HG02588 (cell line): Measurements from ENCODE around the gene PROM1.
A peak's percentile ranks its signal among the peaks of the same experiment; 100 is the strongest.

Experiments used
- ATAC-seq: cut with Tn5 transposase; IDR thresholded peaks from one replicate; pipeline ENCODE4 v1.9.1; 2021; ENCODE audit warnings: mild to moderate bottlenecking, moderate library complexity; ENCODE audit not compliant: unreplicated experiment

The PROM1 gene

GRCh38 chr4:15951781-15952180 is 132.0 kb downstream of the PROM1 start:
- no peak for ATAC-seq

- ATAC-seq = no peak
Observed at GRCh38 chr4:15948826-15949225, 135.0 kb downstream of the PROM1 start.

GRCh38 chr4:15947684-15948083 is 136.1 kb downstream of the PROM1 start:
- no peak for ATAC-seq

- ATAC-seq = no peak
Observed at GRCh38 chr4:15945516-15945915, 138.3 kb downstream of the PROM1 start.

- ATAC-seq = no peak
Observed at GRCh38 chr4:15944895-15945294, 138.9 kb downstream of the PROM1 start.

- ATAC-seq = no peak
Observed at GRCh38 chr4:15942283-15942682, 141.5 kb downstream of the PROM1 start.

GRCh38 chr4:15938640-15939039 is 145.2 kb downstream of the PROM1 start, which contains the start of gene FGFBP1:
TSS of gene FGFBP1 (minus strand) at chr4:15938740. CDS start at chr4:15936632, 2,108 bp downstream.
- no peak for ATAC-seq

GRCh38 chr4:15938182-15938581 is 145.6 kb downstream of the PROM1 start:
- no peak for ATAC-seq

GRCh38 chr4:15936495-15936894 is 147.3 kb downstream of the PROM1 start:
- no peak for ATAC-seq

- ATAC-seq = no peak
Observed at GRCh38 chr4:15935504-15936402, 148.1 kb downstream of the PROM1 start.

GRCh38 chr4:15934259-15934658 is 149.6 kb downstream of the PROM1 start:
- no peak for ATAC-seq

- ATAC-seq = no peak
Observed at GRCh38 chr4:15931451-15932210, 152.2 kb downstream of the PROM1 start.

GRCh38 chr4:15930314-15930713 is 153.5 kb downstream of the PROM1 start:
- peak; percentile 57 for ATAC-seq

GRCh38 chr4:15929540-15929939 is 154.3 kb downstream of the PROM1 start:
- no peak for ATAC-seq

- no peak for ATAC-seq
Observed at GRCh38 chr4:15928883-15929282, 154.9 kb downstream of the PROM1 start.

- no peak for ATAC-seq
Observed at GRCh38 chr4:15926486-15926885, 157.3 kb downstream of the PROM1 start.

- no peak for ATAC-seq
Observed at GRCh38 chr4:15925830-15926229, 158.0 kb downstream of the PROM1 start.

- no peak for ATAC-seq
Observed at GRCh38 chr4:15921592-15921932, 162.3 kb downstream of the PROM1 start.

- ATAC-seq = no peak
Observed at GRCh38 chr4:15920723-15921591, 162.9 kb downstream of the PROM1 start.

GRCh38 chr4:15918484-15919129 is 165.2 kb downstream of the PROM1 start:
- no peak for ATAC-seq
